ENCODE measurements around the gene TMEM132C.
"Not testable (repeated sequence)": the region's sequence is repeated elsewhere in the genome, so short reads cannot be mapped to it uniquely, and the experiment has no call there.

The TMEM132C gene

GRCh38 chr12:128573907-128574306 lies 306.9 kb downstream of the TMEM132C start:
- no peak for DNase-seq

GRCh38 chr12:128578045-128578444 lies 311.1 kb downstream of the TMEM132C start:
- no peak for DNase-seq

DNA sequence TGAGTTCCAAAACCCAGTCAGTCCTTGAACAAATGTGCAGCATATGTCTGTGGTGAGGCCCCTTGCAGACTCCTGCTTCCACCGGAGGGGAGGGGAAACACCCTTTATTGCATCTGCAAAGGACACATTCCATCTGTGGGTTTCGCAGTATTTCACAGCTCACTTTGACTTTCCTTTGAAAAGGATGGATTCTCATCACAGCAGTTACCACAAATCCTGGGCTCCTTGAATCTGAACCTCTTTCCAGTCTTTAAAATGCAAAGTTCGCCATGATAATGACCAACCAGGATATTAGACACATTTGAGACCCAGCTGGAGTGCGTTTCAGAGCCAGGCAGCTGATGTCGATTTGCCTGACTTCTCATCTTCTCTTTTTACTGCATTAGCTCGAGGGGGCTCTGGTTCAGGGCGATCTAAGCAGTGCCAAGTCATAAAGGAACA lies 314.4 kb downstream of the TMEM132C start:
- DNase-seq: no peak

- no peak for DNase-seq
Measured at GRCh38 chr12:128583453-128583852, 316.5 kb downstream of the TMEM132C start.

DNA sequence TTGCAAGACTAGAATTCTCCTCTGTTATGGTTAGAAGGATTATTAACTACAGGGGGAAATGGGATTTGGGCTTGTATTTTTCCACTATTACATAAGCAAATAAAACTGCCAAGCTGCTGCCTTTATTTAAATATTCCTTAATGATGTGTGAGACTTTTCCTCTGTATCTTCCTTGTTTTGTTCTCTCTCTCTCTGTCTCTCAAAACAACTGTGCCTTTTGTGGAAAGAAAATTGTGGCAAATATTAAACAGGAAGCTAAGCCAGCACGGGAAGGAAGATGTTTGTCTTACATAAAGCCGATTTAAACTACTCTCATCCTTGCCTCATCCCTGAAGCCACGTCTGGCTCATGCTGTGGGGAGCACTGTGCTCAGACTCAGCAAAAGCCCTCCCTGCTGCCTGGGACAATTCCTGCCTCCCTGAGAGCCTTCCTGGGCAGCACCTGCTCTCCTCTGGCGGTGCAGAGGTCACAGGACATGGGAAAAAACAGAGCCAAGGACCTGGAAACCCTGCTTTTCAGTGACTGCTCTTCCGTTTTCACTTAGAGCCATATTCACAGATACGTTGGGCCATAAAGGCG lies 319.6 kb downstream of the TMEM132C start:
- DNase-seq: no peak

GRCh38 chr12:128587918-128588317 lies 320.9 kb downstream of the TMEM132C start:
- no peak for DNase-seq

DNA sequence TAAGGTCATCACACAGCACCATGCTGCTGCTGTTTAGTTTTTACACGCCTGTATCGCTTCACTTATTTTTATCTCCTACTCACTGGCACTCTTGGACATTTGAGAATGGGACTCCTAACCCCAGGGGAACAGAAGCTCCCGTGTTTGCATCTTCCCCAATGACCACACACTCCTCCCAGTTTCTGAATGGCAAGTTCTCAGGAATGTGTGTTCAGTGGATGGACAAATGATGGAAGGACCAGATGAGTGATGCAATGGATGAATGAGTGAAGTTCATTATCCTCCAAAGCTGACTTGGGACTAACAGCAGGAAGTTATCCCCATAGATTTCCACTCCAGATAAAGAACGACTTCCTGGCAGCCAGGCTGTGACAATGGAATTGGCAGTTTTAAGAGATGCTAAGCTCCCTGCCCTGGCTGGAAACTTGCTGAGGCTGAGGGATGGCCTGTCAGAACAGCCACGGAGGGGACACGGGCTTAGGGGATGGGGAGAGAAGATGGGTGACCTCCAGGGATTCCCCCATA lies 325.3 kb downstream of the TMEM132C start:
- no peak for DNase-seq

DNA sequence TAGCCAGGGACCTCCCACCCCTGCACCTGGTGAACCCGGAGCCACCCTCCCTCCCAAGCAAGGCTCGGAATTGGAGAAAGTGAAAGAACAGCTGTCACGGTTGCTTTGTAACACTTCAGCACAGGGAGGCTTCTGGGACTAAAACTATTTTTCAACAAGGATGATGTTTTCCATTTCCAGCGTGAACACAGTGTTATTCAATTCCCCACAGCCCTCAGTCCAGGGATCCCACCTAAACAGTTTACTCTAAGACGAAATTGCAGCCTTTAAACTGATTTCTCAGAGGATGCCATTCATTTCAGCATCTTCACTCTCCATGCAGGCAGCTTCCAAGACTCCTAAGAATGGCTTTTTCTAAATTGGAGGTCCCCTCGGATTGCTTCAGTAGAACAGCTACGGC lies 327.6 kb downstream of the TMEM132C start:
- DNase-seq: no peak

- no peak for DNase-seq
Measured at GRCh38 chr12:128595609-128596008, 328.6 kb downstream of the TMEM132C start.

- no peak for DNase-seq
Measured at GRCh38 chr12:128600886-128601285, 333.9 kb downstream of the TMEM132C start.

DNA sequence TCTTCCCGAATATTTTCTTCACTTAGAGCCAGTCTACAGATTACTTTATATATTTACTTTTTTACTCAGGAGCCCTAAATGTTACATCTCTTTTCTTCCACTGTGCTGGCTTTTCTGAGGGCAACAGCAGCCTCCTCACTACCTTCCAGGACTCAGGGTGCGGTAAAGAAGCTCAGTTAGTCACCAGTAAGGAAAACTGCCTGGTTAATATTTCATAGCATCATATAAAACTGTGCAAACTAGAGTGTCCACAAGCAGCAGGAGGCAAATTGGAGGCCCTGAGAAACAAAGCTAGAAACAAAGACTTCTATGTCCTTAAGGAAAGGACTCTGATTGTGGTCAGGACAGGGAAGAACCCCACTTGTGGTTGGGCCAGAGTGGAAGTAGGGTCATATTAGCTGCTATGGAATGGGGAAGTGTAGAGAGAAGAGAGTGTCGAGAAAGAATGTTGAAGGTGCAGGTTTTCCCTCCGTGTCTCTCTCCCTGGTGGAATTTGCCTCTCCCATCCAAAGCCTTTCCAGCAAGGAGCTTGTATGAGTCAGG lies 336.7 kb downstream of the TMEM132C start:
- no peak for DNase-seq

DNA sequence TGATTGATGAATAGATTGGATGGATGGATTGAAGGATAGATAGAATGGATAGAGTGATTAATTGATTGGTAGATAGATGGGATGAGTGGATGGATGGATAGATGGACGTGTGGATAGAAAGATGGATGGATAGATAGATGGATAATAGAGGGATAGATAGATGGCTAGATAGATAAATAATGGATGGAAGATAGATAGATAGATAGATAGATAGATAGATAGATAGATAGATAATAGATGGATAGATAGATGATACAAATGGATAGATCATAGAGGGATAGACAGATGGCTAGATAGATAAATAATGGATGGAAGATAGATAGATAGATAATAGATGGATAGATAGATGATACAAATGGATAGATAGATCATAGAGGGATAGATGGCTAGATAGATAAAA lies 337.2 kb downstream of the TMEM132C start:
- not testable (repeated sequence) for DNase-seq

- no peak for DNase-seq
Measured at GRCh38 chr12:128606051-128606450, 339.1 kb downstream of the TMEM132C start.

DNA sequence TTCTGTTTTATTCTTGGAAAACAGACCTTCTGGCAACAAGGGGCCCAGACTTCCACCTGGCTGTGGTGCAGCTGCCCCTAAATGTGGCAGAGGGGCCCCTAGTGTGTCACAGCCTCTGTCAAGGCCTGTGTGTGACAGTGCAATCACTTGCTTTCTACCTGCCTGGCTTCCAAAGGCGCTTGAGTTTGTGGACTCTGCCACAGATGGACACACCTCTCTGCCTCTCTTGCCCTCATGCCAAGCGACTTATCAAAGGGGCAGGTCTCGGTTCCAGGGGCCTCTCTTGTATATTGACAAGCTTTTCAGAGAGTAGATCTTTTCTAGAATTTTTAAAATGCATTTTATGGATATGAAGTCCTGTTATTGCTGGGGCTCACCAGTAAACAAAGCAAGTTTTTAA lies 339.6 kb downstream of the TMEM132C start:
- DNase-seq: no peak

- DNase-seq: no peak
Measured at GRCh38 chr12:128606970-128607369, 340.0 kb downstream of the TMEM132C start.

DNA sequence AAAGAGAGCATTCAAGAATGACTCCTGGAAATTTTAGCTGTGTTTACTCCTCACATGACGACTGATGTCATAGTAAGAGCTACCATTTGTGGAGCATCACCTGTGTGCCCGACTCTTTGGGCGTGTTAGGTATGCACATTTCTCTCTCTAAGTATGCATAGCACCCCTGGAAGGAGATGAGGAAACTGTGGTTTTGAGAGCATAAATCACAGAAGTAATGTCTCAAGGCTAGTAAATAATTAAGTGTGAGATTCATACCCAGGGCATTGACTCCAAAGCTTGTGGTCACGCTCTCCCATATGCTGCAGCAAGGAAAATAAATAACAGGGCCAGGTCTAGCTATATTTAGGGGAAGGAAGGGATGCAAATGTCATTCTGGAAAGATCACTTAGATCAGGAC lies 340.7 kb downstream of the TMEM132C start:
- no peak for DNase-seq

DNA sequence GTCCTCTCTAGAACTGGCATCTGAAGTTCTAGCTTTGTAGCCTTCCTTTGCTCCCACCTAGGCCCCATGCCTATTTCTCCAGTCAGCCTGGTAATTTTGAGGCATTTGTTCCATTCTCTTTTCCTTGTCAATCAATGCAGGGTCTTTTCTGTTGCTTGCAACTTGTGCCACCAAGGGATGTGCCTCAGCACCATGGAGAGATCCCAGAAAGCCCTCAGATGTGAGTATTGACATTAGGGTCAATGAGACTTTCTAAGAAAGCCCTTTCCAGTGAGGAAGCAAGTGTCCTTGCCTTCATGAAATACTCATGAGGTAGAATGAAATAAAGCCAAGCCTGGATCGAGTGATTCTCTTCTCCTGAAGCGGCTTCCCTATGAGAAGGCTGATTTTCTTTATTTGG lies 342.9 kb downstream of the TMEM132C start:
- no peak for DNase-seq

- no peak for DNase-seq
Measured at GRCh38 chr12:128611736-128612135, 344.8 kb downstream of the TMEM132C start.

GRCh38 chr12:128612150-128612850 lies 345.3 kb downstream of the TMEM132C start:
- DNase-seq: no peak

DNA sequence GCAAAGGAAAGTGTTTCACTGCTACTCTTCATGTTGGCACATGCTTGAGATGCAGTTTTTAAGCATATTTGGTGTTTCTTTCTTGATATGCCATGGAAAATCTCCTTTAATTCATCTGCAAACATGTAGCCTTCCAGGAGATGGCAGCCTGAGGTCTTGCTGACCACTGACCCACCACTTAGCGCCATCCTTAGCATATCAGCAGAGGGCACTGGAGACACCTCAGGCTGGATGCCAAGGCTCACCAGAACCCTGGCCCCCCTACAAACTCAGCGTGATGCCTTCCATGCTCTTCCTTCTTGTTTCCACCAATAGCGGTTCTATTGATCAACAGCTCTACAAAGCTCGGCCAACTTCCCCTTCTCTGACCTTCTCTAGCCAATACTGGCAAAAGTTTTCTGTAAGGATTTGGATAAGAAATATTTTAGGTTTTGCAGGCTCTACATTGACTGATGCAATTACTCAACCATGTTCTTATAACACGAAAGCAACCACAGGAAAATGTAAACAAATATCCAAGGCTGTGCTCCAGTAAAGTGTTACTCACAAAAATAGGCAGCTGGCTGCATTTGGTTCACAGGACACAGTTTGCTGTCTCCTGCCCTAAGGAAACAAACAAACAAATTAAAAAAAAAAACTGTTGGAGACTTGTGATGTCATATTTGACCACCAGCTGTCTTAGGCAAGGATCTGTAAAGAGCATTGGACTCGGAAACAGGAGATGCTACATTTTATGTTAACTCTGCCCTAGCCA lies 347.0 kb downstream of the TMEM132C start:
- DNase-seq: no peak

- no peak for DNase-seq
Measured at GRCh38 chr12:128617304-128617833, 350.4 kb downstream of the TMEM132C start.

- DNase-seq: no peak
Measured at GRCh38 chr12:128619263-128619662, 352.3 kb downstream of the TMEM132C start.

DNA sequence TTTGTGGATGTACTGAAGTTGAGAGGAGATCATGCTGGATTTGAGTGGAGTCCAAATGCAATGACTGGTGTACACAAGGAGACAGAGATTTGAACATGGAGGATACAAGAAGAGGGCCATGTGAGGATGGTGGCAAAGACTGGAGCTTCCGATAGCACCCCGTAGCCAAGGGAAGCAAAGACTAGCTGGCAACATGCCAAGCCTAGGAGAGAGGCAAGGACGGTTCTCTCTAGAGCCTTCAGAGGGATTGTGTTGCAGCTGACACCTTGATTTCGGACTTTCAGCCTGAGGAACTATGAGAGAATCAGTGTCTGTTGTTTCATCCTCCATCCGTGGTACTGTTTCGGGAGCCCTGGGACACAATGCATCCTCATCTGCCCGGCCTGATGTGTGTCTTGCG lies 354.3 kb downstream of the TMEM132C start:
- DNase-seq: no peak

All from NCI-H2227 treated with DMSO at 0.1 percent for 48 hours (cell line).